ENCODE results near the gene PIN4.
"Not testable (repeated sequence)": the region's sequence is repeated elsewhere in the genome, so short reads cannot be mapped to it uniquely, and the experiment has no call there.

PIN4 gene

GRCh38 chrX:72181178-72182125, at the start of gene PIN4:
PIN4 (plus strand) TSS chrX:72181757; CDS start chrX:72181786, 29 bp downstream.
- peak; percentile 92 for DNase-seq

GRCh38 chrX:72132456-72132855, 49.1 kb upstream of the PIN4 start:
- DNase-seq, result no peak

GRCh38 chrX:72133851-72134546, 47.6 kb upstream of the PIN4 start:
- DNase-seq, result no peak

GRCh38 chrX:72137846-72138495, 43.6 kb upstream of the PIN4 start:
- no peak for DNase-seq

GRCh38 chrX:72139538-72139937, 42.0 kb upstream of the PIN4 start:
- no peak for DNase-seq

GRCh38 chrX:72141372-72142004, 40.1 kb upstream of the PIN4 start:
- DNase-seq, result no peak

GRCh38 chrX:72142094-72142793, 39.3 kb upstream of the PIN4 start:
- DNase-seq, result no peak

- no peak for DNase-seq
Measured at GRCh38 chrX:72142794-72143608, 38.6 kb upstream of the PIN4 start.

- DNase-seq, result no peak
Measured at GRCh38 chrX:72143609-72143907, 38.0 kb upstream of the PIN4 start.

- no peak for DNase-seq
Measured at GRCh38 chrX:72145181-72145580, 36.4 kb upstream of the PIN4 start.

- no peak for DNase-seq
Measured at GRCh38 chrX:72146527-72146926, 35.0 kb upstream of the PIN4 start.

GRCh38 chrX:72158773-72159172, 22.8 kb upstream of the PIN4 start:
- no peak for DNase-seq

GRCh38 chrX:72159769-72160168, 21.8 kb upstream of the PIN4 start:
- no peak for DNase-seq

GRCh38 chrX:72165551-72165950, 16.0 kb upstream of the PIN4 start:
- DNase-seq, result no peak

- DNase-seq, result peak; percentile 48
Measured at GRCh38 chrX:72169008-72169728, 12.4 kb upstream of the PIN4 start.

- DNase-seq, result not testable (repeated sequence)
Measured at GRCh38 chrX:72176289-72176688, 5.3 kb upstream of the PIN4 start.

GRCh38 chrX:72176981-72177380, 4.6 kb upstream of the PIN4 start:
- no peak for DNase-seq

- no peak for DNase-seq
Measured at GRCh38 chrX:72180539-72180938, 1.0 kb upstream of the PIN4 start.

- no peak for DNase-seq
Measured at GRCh38 chrX:72182924-72183323, 1.4 kb downstream of the PIN4 start.

- DNase-seq, result no peak
Measured at GRCh38 chrX:72201836-72202536, 20.4 kb downstream of the PIN4 start.
